AG20443 (cell line): Measurements from ENCODE around the gene CEP72.
"Not testable (repeated sequence)": the region's sequence is repeated elsewhere in the genome, so short reads cannot be mapped to it uniquely, and the experiment has no call there.

Experiments
- DNase-seq: peaks from one replicate; pipeline ENCODE4 v3.0.0; 2012; ENCODE audit warnings: low spot score, mixed read lengths

Gene CEP72

DNA sequence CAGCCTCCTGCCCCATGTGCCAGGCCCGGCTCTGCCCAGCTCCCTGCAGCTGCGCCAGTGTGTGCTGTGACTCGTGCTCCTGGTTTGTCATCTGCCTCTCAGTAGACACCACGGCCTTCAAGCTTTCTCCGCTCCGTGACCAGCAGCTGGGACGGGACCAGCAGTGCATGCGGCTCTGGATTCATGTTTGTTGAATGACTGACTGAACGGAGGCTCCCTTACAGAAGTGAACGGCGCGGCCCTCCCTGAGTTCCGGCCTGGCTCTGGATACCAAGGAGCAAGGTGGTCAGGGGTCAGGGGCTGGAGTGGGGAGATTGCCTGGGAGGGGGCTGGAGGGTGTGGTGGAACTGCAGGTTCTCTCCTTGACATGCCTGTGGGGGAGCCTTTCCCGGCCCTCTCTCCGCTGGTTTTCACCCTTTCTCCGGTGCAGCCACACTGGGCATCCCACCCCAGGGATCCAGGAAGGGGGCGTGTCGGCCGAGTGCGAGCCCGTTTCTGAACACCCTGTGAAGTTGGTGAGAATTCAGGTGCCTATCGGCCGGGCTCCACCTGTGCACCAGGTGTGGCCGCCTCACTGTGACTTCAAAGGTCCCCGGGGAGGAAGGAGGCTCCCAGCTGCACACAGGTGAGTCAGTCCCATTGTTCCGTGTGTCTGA, 11.1 kb upstream of the CEP72 start:
- no peak for DNase-seq

DNA sequence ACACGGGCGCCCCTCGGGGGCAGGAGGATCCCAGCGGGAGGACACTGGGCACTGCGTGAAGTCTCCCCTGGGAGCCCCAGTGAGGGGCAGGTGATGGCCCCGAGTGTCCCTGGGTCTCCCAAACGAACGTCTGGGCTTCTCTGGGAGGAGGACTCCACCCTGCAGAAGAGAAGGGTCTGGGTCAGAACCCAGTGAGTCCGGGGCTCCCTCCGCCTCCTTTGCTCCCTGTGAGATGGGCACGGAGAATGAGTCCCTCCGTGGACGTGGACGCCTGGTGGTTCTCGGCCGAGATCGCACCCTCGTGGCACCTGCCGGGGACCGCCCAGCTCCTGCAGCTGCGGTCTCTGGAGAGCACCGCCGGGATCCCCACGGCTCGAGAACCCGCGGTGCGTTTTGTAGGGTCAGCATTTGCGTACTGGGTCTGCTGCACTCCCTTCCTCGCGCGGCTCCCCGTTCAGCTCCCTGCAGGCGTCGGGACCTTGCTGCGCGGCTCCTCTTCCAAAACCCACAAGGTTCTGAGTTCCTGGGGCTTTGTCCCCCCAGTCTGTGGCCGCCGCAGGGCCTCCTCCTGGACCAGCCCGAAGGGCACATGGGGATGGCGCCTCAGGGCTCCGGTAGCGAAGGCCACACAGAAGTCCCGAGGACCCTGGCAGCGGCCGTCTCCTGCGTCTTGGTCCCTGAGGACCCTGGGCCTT, 10.2 kb upstream of the CEP72 start:
- no peak for DNase-seq

GRCh38 chr5:602466-603035, 9.6 kb upstream of the CEP72 start:
- no peak for DNase-seq

DNA sequence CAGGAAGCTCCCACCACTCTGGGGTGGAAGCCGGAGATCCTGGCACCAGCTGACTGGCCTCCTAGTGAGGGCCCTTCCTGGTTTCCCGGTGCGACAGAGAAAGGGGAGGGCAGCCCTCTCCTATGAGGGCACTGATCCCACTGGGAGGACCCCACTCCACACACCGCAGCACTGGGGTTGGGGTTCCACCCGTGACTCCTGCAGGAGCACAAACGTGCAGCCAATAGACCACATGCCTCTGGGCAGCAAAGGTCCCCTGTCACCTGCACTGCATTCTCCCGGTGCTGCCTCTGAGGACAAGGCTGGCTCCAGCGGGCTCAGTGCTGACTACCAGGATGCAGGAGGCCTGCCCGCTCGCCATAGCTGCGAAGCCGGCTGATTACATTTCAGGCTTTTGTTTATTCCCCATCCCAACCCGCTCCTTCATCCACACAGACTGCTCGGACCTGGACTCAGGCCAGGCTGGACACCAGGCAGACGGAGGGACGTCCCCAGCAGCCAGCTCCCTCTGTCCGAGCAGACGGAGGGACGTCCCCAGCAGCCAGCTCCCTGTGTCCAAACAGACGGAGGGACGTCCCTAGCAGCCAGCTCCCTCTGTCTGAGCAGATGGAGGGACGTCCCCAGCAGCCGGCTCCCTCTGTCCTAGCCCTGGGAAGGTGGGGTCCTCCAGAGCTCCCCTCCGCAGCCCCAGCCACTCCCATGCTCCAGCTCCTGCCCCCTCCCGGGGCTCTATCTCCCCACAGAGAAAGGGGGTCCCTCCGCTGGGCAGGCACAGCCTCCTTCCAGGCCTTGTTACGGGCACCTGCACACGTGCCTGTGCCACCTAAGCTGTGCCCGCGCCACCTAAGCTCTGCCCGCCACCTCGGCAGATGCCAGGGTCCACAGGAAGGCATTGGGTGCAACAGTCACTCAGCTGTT, 8.8 kb upstream of the CEP72 start:
- DNase-seq, result no peak

DNA sequence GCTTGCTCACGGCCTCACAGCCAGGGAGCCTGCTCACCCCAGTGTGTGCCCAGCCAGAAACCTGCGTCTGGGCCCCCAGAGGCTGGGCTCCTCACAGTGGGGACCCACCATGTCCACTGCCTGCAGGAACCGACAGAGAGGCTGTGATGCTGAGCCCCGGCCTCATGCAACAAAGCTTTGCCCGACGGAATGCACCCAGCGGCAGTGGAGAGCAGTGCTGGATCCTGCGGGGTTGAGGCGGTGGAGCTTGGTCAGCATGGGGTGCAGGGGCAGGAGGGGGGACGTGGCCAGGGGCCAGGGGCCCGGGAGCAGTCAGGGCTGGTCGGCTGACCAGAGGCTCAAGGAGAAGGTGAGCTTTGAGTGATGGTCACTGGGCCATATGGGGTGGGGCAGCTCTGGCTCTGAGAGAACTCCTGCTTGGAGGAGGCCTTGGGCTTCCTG, 7.7 kb upstream of the CEP72 start:
- DNase-seq, result no peak

DNA sequence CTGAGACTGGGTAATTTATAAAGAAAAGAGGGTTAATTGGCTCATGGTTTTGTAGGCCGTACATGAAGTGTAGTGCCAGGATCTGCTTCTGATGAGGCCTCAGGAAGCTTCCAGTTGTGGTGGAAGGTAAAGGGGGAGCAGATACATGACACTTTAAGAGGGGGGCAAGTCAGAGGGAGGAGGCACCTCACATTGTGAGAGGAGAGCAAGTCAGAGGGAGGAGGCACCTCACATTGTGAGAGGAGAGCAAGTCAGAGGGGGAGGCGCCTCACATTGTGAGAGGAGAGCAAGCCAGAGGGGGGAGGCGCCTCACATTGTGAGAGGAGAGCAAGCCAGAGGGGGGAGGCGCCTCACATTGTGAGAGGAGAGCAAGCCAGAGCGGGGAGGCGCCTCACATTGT, 7.0 kb upstream of the CEP72 start:
- not testable (repeated sequence) for DNase-seq

GRCh38 chr5:606061-606460, 6.1 kb upstream of the CEP72 start:
- no peak for DNase-seq

- no peak for DNase-seq
Observed at GRCh38 chr5:606526-607399, 5.4 kb upstream of the CEP72 start.

- DNase-seq, result no peak
Observed at GRCh38 chr5:607541-608428, 4.4 kb upstream of the CEP72 start.

- DNase-seq, result no peak
Observed at GRCh38 chr5:608429-609370, 3.4 kb upstream of the CEP72 start.

DNA sequence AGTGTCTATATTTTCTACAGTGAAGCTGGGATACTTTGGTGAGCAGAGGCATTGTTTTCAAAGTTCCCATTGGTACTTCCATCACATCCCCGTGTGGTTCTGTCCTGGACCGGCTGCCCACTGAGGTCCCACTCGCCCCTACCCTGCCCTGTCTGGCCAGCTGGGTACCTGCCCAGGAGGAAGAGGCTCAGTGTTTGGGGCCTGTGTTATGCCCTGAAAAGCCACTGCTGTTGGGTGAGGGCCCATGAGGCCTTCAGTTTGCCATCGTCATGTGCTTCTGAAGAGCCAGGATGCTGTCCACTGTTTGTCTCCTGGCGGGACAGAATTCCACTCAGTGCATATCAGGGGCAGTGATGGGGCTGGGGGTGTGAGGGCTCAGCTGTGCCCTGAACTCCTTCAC, 2.6 kb upstream of the CEP72 start:
- no peak for DNase-seq

GRCh38 chr5:610011-610743, 2.0 kb upstream of the CEP72 start:
- DNase-seq, result no peak

DNA sequence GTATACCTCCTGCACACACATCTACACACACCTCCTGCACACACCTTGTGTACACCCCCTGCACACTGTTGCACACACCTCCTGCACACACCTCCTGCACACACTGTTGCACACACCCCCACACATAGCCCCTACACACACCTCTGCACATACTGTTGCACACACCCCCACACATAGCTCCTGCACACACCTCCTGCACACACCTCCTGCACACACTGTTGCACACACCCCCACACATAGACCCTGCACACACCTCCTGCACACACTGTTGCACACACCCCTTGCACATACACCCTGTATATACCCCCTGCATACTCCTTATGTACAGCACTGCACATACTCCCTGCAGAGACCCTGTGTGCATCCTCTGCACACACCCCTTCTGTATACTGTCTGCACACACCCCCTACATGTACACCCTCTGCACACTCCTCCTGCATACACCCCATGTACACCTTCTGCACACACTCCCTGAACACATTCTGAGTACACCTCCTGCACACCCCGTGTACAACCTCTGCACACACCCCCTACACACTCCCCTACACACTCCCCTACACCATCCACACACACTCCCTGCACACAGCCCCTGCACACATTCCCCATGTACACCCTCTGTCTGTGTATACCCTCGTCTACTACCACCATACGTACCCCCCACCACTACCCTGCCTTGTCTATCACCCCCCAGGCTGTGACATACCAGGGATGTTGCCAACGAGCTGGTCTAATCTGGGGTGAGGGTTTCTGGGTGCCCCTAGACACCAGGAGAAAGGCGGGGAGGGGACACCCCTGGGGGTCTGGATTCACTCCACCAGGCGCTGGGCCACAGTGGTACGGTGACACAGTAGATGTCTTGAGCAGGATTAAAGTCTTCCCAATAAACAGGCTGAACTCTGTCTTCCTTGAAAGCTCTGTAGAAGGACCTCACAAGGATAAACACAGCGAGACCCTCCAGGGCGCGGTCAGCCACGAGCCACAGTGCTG, 1.1 kb upstream of the CEP72 start:
- DNase-seq, result no peak

DNA sequence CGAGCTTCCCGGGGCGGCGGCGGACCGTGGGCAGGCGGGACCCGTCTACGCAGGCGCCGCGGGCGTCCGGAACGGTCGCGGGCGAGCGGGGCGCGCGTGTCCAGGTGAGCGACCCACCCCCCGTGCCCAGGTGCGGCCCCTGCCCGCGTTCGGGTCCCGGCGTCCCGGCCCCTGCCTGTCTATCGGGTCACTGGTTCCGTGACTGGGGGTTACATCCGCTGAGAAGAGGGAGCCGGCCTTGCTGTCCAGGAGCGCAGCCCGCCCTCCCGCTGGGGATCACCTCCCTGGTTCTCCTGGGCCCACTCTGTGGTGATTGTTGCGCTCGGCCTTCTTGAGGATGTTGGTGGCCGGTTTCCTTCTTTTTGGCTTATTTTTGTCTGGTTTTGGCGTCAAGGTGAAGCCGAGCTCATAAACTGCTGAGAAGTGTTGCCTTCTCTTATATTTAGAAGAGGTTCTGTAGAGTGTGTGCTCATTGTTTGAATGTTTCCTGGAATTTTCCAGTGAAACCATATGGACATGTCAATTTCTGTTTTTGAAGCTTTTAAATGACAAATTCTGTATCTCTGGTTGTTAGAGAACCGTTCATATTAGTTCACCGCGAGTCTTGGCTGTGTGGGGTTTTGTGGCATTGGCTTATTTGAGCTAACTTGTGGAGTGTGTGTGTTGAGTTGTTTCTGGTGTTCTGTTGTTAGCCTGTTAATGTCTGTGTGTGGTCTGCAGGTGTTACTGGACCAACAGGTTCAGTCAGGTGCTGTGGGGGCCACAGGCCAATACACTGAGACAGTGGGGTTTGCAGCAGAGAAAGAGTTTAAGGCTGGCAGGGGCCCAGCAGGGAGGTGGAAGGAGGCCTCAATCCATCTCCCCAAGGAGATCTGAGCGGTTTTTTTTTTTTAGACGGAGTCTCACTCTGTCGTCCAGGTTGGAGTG, 621 bp downstream of the CEP72 start:
- peak; percentile 39 for DNase-seq

GRCh38 chr5:616484-617039, 4.4 kb downstream of the CEP72 start:
- DNase-seq, result no peak

GRCh38 chr5:617896-618295, 5.8 kb downstream of the CEP72 start:
- no peak for DNase-seq
